ENCODE measurements around the gene EHMT1.
"Not testable (repeated sequence)": the region's sequence is repeated elsewhere in the genome, so short reads cannot be mapped to it uniquely, and the experiment has no call there.

Gene EHMT1

GRCh38 chr9:137873858-137874362 is 255.1 kb downstream of the EHMT1 start:
- no peak for DNase-seq

GRCh38 chr9:137875354-137875753 is 256.5 kb downstream of the EHMT1 start:
- no peak for DNase-seq

DNA sequence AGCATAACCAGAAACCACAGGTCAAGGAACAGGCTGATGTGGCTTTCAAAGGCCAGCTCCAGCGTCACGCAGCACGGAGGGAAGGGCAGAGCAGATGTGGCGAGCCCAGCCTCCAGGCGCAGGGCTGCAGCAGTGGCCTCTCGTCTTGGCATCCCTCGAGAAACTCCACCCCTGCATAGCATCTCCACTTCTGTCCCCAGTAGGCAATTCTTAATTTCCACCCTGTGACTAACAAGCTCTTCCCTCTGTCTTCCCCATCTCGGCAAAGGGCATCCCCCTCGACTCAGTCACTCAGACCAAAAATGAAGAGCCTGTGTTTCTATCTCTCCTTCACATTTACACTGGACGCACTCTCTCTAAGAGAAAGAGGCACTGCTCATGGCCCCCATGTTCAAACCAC is 257.0 kb downstream of the EHMT1 start:
- DNase-seq: no peak

DNA sequence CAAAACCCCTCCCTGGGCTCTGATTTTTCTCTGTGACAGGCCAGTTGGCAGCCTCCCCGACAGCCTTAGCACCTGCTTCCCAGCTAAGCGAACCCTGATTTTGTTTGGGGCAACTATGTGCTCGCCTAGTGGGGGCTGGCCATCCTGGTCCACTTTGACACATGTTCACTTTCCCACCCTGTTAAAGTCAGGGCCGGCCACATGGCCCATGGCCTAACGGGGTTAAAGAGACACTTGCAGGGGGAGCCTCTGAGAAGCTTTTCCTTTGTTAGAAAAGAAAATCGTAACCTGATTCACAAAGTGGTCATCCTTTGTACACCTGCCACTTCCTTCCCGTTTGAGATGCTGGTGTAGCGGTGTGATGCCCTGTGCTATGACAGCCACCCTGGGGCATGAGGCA is 257.5 kb downstream of the EHMT1 start:
- no peak for DNase-seq

DNA sequence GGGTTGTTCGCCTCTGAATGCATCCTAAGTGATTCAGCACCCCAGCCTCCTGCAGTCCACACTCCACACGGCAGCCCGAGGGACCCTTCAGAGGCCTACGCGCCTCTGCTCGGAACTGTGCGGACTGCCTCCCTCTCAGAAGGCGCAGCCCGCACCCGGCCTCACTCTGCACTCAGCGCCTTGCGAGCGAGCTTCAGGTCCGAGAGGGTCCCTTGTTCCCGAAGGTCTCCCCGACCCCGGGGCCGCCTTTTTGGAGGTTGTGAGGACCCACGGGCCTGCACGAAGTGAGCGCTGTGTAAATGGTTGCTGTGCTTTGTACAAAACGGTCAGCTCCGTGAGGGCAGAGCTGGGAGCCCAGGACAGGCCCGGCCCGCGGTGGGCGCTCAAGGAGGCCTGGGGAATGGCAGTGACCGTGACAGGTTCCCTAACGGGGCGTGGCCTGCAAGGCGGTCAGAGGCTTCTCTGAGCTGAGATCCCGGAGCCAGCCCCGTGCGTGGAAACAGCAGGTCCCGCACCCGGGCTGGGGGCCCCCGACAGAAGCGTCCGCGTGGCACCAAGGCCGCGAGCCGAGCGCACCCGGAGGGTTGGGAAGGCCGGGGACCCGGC is 258.1 kb downstream of the EHMT1 start:
- no peak for DNase-seq

GRCh38 chr9:137877506-137878122 is 258.8 kb downstream of the EHMT1 start, which contains the start of gene CACNA1B:
TSS of gene CACNA1B (plus strand) at chr9:137877782. CDS start at chr9:137877934, 152 bp downstream.
- not testable (repeated sequence) for DNase-seq

GRCh38 chr9:137878146-137878941 is 259.5 kb downstream of the EHMT1 start:
- DNase-seq: no peak

DNA sequence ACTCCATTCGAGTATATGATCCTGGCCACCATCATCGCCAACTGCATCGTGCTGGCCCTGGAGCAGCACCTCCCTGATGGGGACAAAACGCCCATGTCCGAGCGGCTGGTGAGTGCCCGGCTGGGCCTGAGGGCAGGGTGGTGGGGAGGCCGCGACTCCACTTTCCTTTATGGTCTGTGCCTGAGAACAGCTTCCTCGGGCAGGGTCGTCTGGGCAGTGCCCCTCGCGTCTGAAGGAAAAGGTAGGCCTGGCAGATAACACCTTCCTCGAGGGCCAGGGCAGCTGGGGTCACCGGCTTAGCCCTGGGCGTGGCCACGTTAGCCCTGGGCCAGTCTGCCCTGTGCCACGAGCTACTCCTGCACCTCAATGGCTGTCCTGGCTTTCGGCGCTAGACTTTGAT is 260.2 kb downstream of the EHMT1 start:
- no peak for DNase-seq

GRCh38 chr9:137879566-137880150 is 260.9 kb downstream of the EHMT1 start:
- DNase-seq: no peak

DNA sequence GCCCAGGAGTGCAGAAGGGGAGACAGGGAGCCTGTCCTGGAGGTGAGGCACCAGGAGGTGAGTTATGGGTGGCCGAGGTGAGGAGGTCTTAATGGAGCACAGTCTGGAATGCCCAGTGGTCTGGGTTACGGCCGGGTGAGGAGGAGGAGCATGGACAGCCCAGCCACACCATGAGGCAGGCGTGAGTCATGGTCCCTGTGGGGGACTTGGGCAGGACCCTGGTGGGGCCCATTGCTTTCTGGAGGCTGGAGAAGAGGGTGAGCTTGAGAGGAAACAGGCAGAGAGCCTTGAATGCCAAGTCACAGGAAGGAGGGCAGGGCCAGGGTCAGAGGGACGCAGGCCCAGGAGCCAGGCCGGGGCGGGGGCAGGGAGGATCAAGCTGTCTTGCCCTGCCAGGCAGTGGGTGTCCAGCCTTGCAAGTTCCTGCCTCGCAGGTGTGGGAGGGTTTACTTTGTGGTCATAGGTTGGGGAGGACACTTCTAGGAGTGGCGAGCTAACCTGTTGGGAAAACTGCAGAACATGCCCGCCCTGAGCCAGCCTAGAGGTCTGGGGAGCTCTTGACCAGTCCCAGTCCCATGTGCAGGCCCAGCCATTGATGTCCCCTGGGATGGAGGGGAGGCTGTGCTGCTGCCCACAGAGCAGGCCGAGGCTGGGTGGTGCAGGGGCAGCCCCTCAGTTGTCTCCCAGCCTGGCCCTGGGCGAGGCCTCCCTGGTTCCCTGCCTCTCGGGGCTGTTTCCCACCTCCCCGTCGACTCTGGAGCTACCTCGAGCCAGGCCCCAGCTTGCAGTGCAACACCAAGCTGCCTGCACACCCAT is 261.6 kb downstream of the EHMT1 start:
- no peak for DNase-seq

DNA sequence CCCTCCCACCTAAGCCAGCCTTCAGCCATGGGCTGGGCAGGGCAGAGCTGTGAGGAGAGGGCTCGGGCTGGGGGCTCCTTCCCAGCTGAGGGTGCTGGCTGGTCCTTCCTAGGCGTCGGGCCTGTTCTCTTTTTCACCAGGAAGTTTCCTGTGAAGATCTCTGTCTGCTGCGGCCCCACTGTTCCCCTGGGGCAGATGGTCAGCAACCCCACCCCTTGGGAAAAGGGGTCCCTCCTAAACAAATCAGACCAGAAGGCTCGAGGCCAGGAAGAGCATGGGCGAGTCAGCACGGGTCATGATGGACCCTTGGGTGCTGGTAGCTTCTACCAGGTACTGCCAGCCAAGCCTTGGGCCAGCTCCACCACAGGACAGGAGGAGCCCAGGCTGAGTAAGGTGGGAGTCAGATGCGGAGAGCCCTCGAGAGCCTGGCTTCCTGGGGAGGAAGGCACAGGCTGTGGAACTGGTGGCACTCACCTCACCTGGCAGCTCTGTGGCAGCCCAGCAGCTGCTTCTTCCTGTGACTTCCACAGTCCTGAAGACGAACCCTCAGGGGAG is 262.2 kb downstream of the EHMT1 start:
- DNase-seq: no peak

GRCh38 chr9:137881591-137882505 is 263.0 kb downstream of the EHMT1 start:
- no peak for DNase-seq

DNA sequence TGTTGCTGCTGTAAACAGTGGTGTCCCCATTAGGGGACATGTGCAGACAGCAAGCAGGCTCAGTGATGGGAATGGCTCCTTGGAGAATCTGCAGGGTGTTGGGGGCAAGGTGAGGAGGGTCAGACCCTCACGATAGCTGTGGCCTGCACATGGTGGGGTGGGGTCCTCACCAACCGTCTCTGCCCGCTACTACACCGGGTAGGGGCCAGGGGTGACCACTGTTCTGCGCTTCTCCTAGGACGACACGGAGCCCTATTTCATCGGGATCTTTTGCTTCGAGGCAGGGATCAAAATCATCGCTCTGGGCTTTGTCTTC is 263.7 kb downstream of the EHMT1 start:
- DNase-seq: no peak

GRCh38 chr9:137883977-137884376 is 265.2 kb downstream of the EHMT1 start:
- DNase-seq: not testable (repeated sequence)

- DNase-seq: not testable (repeated sequence)
These were observed 265.7 kb downstream of the EHMT1 start for GRCh38 chr9:137884547-137884946.

DNA sequence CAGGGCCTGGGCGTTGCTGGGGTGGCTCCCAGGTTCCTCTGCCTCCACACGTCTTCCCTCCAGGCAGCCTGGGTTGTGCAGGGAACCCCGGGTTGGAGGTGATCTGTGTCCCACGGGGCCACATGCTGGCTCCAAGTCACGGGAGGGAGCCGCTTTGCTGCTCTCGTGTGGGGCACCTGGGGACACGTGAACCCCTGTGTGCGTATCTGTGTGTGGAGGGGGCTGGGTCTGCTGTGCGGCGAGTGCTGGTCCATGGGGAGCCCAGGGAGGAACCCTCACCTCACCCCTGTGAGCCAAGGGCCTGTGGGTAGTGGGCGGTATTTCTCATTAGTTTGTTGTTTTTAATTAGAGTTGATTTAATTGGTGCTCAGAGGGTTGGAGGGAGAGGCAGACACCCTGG is 266.3 kb downstream of the EHMT1 start:
- not testable (repeated sequence) for DNase-seq
